ENCODE results near the gene RAB38.

Gene RAB38

GRCh38 chr11:88064097-88064705, 111.0 kb downstream of the RAB38 start:
- POLR2A ChIA-PET (ENCODE audit: low non-redundant PET): no interaction called here
- TF ChIP-seq CTCF (conservative IDR thresholded peaks at IDR 0.05; ENCODE audit: low read depth): no peak
- CTCF ChIA-PET: no interaction called here
- DNase-seq (ENCODE audit: low spot score): no peak
- no peak overlapping the region for H3K27ac ChIP-seq

Measured in RWPE1 (cell line).